ENCODE measurements around the gene SETD3.

SETD3 gene

DNA sequence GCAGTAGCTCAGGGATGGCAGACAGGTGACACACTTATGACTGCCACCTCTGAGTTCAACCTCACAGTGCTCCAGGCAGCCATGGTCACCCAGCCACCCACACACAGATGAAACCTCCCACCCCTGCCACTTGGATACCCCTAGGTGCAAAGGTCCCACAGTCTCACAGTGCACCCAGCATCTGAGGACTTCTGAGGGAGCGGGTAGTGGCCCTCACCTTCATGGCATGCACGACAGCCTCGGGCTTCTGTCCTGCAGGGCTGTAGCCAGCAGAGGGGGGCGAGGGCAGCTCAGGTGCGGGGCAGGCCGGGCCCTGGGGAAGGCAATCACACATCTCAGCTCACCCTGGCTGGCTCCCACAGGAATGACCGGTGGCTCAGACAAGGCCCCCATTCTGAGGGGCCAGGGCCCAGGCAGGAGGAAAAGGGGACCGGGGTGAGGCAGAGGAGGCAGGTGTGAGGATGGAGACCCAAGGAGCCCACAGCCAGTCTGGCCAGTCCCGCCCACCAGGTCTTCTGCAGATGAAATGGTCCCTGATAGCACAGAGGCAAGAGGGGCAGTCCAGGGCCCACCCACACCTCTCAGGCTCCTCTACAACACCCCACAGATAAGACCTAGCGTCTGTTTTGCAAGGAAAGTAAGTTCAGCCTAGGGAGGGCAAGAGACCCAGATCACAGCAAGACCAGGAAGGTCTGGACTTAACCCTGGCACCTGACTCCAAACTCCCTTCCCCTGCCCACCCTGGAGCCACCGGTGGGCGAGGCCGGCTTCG lies 36.4 kb upstream of the SETD3 start:
- no peak for DNase-seq (ENCODE audit: low read depth)

DNA sequence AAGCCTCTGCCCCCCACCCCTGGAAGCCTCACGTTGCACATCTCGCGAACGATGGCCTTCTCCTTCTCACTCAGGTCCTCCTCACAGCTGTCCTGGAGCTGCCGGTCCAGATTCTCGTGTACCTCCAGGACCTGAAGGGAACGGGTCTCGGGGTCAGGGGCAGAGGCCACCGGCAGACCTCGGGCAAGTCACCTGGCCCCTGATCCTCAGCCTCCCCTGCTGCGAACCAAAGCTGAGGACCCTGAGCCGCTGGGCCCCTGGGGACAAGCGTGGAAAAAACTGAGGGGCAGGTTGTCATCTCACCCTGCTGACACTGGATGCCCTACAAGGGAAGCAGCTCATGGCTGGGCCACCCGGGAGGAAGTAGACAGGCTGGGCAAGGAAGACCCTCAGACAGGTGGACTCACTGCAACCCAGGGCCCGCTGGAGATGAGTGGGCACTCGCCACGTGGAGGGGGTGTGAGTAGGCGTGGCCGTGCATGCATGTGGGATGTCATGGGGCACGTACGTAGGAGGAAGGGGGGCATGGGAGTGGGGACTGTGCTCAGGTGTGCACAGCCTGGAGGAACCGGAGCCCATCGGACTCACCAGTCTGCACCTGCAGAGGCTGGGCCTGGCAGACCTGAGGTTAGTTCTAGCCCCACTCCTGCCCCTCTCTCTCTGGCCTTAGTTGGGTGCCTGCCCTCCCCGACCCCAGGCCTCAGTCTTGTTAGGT lies 35.7 kb upstream of the SETD3 start:
- no peak for DNase-seq (ENCODE audit: low read depth)

DNA sequence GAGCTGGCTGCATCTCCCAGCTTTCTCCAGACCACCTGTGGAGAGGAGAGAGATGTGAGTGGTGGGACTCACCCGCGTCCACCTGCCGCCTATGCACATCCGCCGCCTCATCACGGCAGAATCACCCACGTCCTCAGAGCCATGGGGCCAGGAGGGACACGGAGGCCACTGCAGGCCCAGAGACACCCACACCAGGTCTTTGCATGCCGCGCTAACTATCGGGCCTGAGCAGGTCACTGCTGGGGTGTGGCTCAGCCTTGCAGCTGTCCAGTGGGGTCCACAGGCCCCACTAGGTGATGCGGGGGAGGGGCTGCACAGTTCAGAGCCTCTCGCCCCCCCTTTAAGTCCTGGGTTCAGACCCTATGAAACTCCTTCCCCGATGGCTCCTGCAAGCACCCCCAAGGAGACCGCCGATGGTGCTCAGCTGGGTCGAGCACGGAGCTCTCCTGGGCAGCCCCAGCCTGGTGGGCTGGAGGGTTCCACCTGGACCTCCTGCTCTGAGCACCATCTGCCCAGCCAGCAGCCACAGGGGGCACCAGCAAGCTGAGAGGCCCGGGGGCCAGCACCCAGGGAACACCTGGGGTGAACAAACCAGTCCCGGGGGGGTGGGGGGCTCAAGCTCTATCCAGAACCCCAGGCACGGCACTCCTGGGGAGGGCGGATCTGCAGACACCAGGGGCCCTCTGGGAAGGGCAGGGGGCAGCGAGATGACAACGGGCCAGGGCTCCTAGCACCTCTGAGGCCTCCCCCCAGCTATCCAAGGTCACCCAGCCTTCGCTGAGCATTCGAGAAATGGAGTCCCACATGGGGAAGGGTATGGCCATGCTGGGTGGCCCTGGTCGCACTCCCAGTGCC lies 34.9 kb upstream of the SETD3 start:
- DNase-seq (ENCODE audit: low read depth): no peak

DNA sequence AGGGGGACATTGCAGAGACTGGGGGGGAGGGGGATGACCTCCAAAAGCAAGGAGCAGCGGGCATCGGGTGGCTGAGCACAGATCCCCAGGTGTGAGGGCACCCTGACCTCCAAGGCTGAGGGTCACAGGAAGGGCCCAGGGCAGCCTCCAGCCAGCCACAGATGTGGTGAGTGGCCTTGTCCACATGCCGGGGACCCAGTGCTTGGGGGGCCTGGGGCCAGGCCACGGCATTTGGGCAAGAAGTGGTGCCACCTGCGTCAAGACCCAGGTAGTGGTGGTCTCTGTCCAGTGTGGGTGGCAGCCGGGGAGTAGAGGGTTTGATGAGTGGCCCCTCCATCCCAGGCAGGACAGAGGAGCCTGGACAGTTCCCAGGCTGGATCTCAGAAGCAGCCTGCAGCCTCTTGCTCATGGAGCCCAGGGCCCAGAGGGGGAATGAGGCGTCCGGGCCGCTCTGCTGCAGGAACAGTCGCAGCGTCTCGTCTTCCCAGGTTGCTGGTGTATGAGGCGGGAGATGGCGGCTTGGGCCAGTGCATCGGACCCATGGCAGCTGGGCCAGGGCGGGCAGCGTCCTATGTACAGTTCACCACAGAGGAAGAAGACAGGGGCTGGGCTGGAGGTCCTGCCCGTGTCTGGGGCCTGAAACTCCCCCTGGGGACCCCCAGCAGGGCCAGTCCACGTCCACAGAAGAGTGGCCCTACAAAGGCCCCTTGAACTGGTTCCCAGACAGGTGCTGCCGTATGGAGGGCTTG lies 34.1 kb upstream of the SETD3 start:
- DNase-seq (ENCODE audit: low read depth): no peak

DNA sequence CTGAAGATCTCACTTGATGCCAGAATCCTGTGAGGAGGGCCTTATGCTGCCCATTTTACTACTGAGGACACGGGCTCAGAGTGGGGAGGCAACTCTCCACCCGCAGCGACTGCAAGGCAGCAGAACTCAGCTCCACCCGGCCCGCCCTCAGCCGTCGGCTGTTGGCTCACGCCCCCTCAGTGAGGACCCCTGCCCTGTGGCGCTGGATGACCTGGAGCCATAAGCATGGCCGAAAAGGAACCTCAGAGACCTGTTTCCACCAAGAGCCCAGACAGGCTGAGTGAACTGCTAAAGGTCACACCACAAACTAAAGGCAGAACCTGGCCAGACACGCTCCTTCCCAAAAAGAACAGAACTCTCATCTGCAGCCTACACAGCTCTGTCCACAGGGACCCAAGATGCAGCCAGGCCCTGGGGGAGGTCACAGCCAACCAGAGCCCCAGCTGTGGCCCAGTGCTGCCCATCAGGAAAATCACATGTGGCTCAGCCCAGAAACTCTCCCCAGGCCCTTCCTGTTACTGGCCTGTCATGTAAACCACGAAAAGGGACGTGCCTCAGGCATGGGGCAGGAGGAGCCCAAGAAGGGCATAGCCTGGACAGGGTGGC lies 33.4 kb upstream of the SETD3 start:
- DNase-seq (ENCODE audit: low read depth): no peak

DNA sequence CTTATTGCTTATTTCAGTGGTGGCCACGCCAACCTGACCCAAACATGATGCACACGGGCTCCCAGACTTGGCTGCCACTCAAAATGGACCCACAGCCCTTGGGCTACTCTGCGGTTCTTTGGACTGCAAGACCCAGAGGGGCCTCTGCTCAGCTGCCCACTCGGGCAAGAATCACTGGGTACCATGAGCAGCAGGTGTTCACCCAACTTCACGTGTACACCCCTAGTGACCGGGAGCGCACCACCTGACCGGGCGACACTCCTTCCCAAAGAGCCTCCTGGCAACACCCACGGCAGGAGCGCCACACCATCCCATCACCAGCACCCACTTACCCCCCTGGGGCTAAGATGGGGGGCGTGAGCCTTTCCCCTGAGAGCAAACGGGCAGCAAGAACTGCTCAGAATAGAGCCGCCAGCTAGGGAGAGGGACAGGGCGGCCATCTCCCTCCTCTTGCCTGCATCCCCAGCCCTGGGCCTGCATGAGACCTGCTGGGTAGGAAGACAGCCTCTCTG lies 32.6 kb upstream of the SETD3 start:
- DNase-seq (ENCODE audit: low read depth): no peak

DNA sequence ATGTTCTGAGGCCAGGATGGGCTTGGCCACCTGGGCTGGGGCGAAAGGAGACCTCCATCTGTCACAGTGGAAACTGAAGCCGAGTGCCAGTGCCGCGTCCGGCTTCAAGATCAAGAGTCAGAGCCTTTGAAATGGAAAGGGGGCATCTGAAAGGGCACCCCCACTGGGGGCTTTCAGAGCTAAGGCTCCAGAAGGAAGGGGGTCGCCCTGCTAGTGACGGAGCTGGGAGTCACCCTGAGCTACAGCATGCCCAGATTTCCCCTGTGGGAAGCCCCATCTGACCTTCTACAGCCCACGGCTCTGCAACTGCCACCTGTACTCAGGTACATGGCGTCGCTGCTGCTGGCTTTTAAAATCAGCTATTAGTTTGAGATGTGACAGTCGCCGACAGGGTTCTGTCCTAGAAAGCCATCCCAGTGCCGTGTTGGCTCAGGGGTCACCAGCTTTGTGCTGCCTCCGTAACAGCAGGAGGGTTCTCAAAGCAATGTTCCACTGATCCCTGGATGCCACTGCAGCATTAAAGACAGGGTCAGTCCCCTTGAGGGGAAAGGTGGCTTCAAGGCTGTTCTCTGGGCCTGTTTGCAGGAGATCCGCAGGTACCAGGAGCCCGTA lies 32.0 kb upstream of the SETD3 start:
- DNase-seq (ENCODE audit: low read depth): no peak

DNA sequence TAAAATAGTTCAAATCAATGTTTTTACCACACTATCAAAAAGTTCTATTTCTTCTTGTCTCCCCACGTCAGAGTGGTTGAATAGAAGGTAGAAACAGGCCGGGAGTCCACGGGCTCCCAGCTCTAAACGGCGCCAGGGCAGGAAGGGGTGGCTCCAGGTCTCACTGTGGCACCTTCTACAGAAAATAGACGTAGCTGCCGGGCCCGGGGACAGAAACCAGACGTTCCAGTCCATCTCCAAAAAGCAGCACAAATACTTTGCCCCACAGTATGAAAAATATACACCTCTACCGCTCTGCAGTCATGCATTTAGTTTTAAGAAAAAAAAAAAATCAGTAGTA lies 31.4 kb upstream of the SETD3 start:
- DNase-seq (ENCODE audit: low read depth): no peak

DNA sequence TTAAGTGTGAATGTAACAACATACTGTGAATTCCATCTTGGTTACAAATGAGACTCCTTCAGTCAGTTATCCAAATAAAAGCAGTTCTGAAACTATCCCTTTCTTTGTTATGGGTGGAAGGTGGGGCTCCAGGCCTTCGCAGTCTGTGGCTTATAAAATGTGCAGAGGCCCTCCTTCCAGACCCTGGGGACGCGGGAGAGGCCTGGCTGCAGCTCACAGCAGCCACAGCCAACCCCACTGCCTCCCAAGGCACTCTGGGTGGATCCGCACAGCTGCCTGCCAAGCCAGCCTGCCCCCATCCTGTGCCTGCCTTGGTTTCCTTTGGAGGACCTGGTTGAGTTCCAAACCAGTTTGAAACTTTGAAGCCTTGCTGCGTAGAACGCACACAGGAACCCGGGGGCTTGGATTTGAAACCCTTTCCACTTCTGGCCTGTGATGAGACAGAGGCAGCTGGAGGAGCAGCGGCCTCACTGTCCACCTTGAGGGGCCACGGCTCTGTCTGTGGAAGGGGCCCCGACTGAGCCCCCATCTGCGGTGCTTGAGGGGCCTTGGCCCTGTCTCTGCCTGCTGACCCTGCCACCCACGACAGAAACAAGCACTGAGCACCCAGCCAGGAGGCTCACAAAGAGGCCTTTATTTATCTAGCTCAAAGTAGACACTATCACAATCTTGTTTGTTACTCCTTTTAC lies 30.9 kb upstream of the SETD3 start:
- no peak for DNase-seq (ENCODE audit: low read depth)

DNA sequence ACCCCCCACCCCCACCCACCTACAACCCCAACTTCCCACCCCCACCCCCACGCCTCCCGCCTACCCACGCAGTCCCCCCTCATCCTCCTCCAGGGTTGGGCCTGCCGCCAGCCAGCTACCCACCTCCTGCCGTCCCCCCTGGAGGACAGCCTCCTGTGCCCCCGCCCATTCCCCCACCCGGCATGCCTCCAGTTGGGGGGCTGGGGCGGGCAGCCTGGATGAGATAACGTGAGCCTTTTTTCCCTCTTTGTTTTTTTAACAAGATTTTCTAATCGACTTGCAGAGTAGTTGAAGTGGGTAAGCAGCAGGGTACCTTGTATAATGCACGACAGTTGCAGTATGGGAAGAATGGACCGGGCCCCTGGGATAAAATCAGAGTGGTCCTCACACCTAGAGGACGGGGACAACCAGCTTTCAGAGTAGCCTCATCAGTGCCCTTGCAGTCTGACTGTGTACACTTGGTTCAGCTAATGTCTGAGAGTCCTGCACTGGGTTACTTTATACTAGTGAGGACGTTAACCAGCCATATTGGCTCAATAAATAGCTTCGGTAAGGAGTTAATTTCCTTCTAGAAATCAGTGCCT lies 30.0 kb upstream of the SETD3 start:
- DNase-seq (ENCODE audit: low read depth): no peak

DNA sequence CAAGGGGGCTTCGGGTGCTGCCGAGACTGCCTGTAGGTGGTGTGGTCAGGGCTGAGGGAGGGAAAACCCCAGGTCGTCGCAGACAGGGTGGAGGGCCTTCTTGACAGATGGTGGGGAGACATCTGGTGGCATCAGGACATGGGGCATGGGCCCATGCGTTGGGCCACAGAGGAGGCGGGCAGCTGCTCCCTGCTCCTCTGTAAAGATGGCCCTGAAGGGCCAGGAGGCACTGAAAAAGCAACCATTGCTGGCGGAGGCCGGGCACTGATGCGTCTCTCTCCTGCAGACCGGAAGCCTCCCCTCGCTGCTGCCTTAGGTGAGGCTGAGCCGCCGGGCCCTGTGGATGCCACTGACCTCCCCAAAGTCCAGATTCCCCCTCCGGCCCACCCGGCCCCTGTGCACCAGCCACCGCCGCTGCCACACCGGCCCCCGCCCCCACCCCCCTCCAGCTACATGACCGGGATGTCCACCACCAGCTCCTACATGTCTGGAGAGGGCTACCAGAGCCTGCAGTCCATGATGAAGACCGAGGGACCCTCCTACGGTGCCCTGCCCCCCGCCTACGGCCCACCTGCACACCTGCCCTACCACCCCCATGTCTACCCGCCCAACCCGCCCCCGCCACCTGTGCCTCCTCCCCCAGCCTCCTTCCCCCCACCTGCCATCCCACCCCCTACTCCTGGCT lies 29.4 kb upstream of the SETD3 start:
- no peak for DNase-seq (ENCODE audit: low read depth)

DNA sequence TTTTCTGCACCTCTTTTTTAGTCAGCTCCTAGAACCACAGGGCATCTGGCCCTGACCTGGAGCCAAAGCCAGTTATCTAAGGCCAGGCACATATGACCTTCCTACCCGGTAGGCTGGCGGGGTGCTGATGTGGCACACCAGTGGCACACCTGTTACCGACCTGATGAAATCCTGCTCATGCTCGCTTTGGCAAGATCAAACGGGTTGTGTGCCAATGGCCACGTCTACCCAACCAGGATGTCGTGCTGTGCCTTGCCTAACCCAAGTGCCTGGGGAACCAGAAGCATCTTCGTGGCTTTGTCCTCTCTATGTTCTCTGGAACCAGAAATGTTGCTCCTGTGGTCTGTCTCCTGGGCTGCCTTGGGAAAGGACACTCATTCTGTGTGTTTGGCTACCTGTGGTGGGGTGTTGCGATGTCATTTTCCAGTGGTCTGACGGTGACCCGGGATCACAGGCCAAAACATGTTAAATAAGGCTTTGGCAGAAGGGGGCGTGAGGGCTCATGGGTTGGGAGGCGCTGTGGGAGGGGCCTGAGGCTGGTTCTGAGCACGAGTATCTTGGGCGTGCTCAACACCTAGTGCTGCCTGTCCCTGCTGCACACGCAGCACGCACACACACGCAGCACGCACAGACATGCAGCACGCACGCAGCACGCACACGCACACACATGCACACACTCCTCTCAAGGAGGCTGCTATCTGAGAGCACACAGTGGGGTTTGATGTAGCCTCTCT lies 28.4 kb upstream of the SETD3 start:
- DNase-seq (ENCODE audit: low read depth): no peak

DNA sequence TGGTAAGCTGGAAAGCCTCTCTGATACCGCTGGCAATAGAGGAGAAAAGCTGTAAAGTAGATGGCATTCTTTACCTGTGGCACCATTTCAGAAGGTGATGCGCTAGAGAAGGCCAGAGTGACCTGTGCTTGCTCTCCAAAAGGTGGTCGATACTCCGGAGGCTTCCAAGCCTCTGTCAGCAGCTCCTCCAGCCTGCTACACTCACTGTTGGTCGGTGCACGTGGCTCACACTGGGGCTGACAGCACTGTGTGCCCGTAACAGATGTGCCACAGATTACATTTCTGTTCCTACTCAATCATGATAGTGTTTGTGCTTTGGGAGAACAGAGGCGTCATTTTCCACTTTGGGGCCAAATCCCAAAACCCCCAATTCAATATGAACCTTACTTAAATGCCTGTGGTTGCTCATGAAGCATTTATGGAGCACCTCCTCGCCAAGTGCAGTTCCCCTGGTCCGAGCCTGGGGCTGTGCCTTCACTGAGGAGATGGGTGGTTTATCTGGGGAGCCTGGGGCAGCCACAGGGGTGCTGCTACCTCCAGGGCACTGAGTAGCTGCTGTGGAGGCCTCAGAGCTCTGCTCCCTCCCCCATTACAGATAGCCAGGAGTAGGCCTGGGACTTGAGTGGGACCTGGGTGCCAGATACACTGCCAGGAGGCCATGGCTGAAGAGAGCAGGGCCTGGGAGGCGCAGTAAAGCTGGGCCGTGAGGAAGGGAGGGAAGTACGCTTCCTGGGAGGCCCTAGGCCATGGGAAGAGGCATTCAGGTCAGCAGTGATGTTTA lies 27.4 kb upstream of the SETD3 start:
- DNase-seq (ENCODE audit: low read depth): no peak

DNA sequence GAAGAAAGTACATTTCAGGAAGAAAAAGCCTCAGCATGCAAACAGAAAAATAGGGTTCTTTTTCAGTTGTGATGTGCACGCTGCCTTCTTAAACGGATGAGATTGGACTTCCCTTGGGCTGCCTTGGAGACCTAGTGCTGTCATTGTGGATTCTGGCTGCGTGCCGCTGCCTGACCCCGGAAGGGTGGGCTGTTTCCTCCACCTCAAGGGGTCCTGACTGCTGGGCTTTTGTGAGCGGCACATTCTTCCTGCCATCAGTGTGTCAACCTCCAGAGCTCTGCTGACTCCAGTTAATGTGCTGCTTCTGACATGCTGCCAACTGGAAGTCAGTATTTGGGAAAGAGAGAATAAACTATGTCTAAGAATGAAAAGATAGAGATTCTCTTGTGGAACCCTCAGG lies 25.6 kb upstream of the SETD3 start:
- no peak for DNase-seq (ENCODE audit: low read depth)

DNA sequence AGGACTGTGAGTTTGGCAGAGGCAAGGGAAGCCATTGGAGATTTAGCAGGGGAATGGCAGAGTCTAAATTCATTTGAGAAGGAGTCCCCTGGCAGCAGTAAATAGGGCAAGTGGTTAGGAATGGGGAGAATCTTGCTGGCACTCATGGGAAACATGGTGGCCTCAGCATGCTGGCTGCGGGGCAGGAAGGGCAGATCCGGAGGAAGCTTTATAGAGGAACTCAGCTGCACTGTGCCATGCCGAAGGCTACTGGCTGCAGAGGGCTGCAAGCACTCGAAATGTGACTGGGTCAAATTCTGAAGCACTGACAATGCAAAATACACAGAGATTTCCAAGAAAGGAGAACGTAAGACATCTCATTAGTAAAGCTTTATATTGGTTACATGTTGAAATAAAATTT lies 24.4 kb upstream of the SETD3 start:
- DNase-seq (ENCODE audit: low read depth): no peak

DNA sequence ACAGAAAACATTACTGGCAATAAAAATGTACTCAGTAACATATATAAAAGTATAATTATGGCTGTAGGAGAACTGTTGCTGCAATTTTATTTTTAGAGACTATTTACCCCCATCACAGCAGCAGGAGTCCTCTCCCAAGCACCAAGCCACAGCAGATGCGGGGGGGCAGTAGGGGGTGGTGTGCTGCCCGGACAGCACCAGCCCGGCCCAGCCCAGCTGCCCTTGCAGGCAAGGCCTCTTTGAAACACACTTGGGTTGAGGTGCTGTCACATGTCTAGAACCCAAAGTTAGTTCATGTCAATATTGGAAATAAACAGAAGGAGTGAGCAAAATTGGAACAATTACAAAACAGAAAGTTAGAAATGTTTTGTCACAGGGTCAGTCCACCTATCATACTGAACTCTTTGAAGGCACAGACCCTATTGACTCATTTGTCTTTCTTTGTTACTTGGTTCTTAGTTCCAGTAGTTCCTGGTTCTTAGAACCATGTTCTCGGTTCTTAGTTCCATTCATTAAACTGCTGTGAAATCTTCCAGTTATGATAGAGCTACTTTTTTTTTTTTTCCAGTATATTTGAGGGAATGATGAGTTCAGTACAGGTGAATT lies 23.3 kb upstream of the SETD3 start:
- DNase-seq (ENCODE audit: low read depth): no peak

DNA sequence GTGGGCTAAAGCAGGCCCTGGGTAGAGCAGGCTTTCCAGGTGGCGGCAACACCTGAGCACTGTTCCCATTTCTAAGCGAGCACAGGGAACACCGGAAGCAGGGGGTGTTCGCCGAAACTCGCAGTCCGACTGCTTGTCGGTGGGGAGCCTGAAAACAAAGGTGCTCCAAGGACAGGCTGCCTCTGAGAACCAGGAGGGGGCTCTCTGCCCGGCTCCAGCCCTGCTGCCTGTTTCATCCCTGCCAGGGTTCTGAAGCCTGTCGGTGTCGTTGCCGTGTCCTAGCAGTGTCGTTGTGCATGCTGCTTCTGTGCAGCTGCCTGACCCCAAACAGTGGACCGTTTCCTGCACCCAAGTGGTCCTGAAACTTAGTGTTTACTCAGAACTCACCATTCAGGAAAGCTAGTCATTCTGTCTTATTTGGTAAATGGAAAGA lies 22.3 kb upstream of the SETD3 start:
- DNase-seq (ENCODE audit: low read depth): no peak

DNA sequence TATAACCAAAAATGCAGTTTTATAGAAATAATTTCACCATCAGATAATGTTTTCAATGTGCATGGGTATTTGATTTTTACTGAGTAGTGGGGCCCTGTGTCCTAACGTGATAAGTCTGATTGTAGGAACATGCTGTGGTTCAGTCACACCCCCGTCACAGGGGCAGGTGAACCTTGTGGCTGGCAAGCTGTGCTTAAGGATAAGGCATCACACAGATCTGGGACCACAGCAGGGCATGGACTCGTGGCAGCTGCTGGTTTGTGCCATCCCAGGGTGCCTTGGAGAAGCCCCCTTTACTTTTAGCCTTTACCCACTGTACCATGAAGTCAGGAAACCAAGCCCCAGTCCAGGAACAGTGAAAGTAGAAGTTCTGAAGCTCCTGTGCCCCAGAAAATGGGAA lies 17.2 kb upstream of the SETD3 start:
- no peak for DNase-seq (ENCODE audit: low read depth)

All from activated T-cell treated with anti-CD3 and anti-CD28 coated beads for 48 hours (primary cell).